Activated gamma-delta T cell treated with Interleukin-2 at 50 U/mL for 16 hours (primary cell): ENCODE results near the gene SP100.
"Not testable (repeated sequence)": the region's sequence is repeated elsewhere in the genome, so short reads cannot be mapped to it uniquely, and the experiment has no call there.

Experiments used
- DNase-seq: peaks from one replicate; pipeline ENCODE4 v3.0.0-alpha.2; 2020

SP100 gene

GRCh38 chr2:230422149-230422548 lies 6.1 kb downstream of the SP100 start:
- DNase-seq: no peak

GRCh38 chr2:230423851-230424458 lies 8.0 kb downstream of the SP100 start:
- DNase-seq: no peak

- DNase-seq: no peak
Observed at GRCh38 chr2:230425377-230425776, 9.4 kb downstream of the SP100 start.

- DNase-seq: no peak
Observed at GRCh38 chr2:230429513-230429912, 13.5 kb downstream of the SP100 start.

GRCh38 chr2:230430957-230431910 lies 15.2 kb downstream of the SP100 start:
- no peak for DNase-seq

- no peak for DNase-seq
Observed at GRCh38 chr2:230434677-230435324, 18.8 kb downstream of the SP100 start.

GRCh38 chr2:230435431-230435830 lies 19.4 kb downstream of the SP100 start:
- DNase-seq: no peak

GRCh38 chr2:230439121-230439520 lies 23.1 kb downstream of the SP100 start:
- not testable (repeated sequence) for DNase-seq

GRCh38 chr2:230439590-230439989 lies 23.6 kb downstream of the SP100 start:
- no peak for DNase-seq

GRCh38 chr2:230441227-230441897 lies 25.4 kb downstream of the SP100 start:
- DNase-seq: peak; percentile 51

- no peak for DNase-seq
Observed at GRCh38 chr2:230443541-230443940, 27.5 kb downstream of the SP100 start.

- no peak for DNase-seq
Observed at GRCh38 chr2:230444832-230445231, 28.8 kb downstream of the SP100 start.

GRCh38 chr2:230447036-230447435 lies 31.0 kb downstream of the SP100 start:
- DNase-seq: no peak

GRCh38 chr2:230447455-230448451 lies 31.8 kb downstream of the SP100 start:
- DNase-seq: no peak

GRCh38 chr2:230449901-230450467 lies 34.0 kb downstream of the SP100 start:
- no peak for DNase-seq

- DNase-seq: no peak
Observed at GRCh38 chr2:230453006-230453405, 37.0 kb downstream of the SP100 start.

- DNase-seq: no peak
Observed at GRCh38 chr2:230455005-230455684, 39.1 kb downstream of the SP100 start.

- no peak for DNase-seq
Observed at GRCh38 chr2:230457073-230457768, 41.2 kb downstream of the SP100 start.

GRCh38 chr2:230457793-230458192 lies 41.8 kb downstream of the SP100 start:
- no peak for DNase-seq

GRCh38 chr2:230459216-230459615 lies 43.2 kb downstream of the SP100 start:
- DNase-seq: no peak
